Heart right ventricle (tissue), 16 donors: ENCODE results near the gene KCNMA1. TPM values are rescaled to one million over a fixed set of nuclear protein-coding genes. Genes with fewer than 3 reads are reported as not detected.

ENCODE experiments used
- ATAC-seq, 8 donors: fragments of 200-7000 bp; cut with Tn5 transposase; one replicate each; pipeline ENCODE4 v1.9.1; 2020; ENCODE audit warnings: mild to moderate bottlenecking in 8 of 8, moderate library complexity in 8 of 8, moderate number of reproducible peaks in 1 of 8
- DNase-seq, 2 donors: peaks; one replicate each; pipeline ENCODE4 v3.0.0-alpha.2; 2020
- H3K27ac ChIP-seq, 10 donors: fragments of 200-600 bp; sonication (generic) in 2 of 10; one replicate each; pipeline versions ENCODE4 v1.5.0 to v1.8.0; 2020 to 2022; ENCODE audit warnings: mild to moderate bottlenecking in 3 of 10
- H3K27me3 ChIP-seq, 7 donors: fragments of 200-600 bp; one replicate each; pipeline ENCODE4 v1.8.0; 2021 to 2022; ENCODE audit warnings: mild to moderate bottlenecking in 2 of 7
- H3K36me3 ChIP-seq, 9 donors: fragments of 200-600 bp; sonication (generic) in 1 of 9; one replicate each; pipeline versions ENCODE4 v1.5.0 to v1.8.0; 2020 to 2022; ENCODE audit warnings: mild to moderate bottlenecking in 2 of 9
- H3K4me1 ChIP-seq, 9 donors: fragments of 200-600 bp; sonication (generic) in 1 of 9; one replicate each; pipeline versions ENCODE4 v1.5.0 to v1.8.0; 2020 to 2022; ENCODE audit warnings: mild to moderate bottlenecking in 4 of 9
- H3K4me3 ChIP-seq, 10 donors: fragments of 200-600 bp; sonication (generic) in 2 of 10; one replicate each; pipeline versions ENCODE4 v1.5.0 to v1.8.0; 2020 to 2022; ENCODE audit warnings: mild to moderate bottlenecking in 7 of 10, moderate library complexity in 2 of 10
- H3K9me3 ChIP-seq, 11 donors: fragments of 200-600 bp in 10 of 11; sonication (generic) in 2 of 11; one replicate each; pipeline versions ENCODE4 v1.5.0 to v1.8.0; 2013 to 2022; ENCODE audit warnings: mild to moderate bottlenecking in 2 of 11, control low read depth in 1 of 11, moderate library complexity in 1 of 11
- CTCF ChIP-seq, 9 donors: fragments of 200-600 bp; sonication (generic) in 2 of 9; IDR thresholded peaks; one replicate each; pipeline versions ENCODE4 v1.5.0 to v1.8.0; 2021 to 2022; ENCODE audit warnings: antibody characterized with exemption in 9 of 9, mild to moderate bottlenecking in 5 of 9, moderate library complexity in 1 of 9
- WGBS, 2 donors: extraction: QIAGEN DNeasy Blood & Tissue Kit; methylation state at CpG; one replicate each; pipeline ENCODE4 v1.1.7; 2013; ENCODE audit warnings: inconsistent platforms in 1 of 2; 5-methylcytosine and 5-hydroxymethylcytosine counted together
- intact Hi-C, 10 donors: fragments of 100-400 bp; cut with DNase I; formaldehyde crosslinking; loops; one replicate each; pipeline versions ENCODE4 v1.11.1 to v1.14.2; 2022
- polyA plus RNA-seq, 2 donors: library from polyadenylated mRNA; stranded (reverse); fragments of 200-250 nt; gene quantifications; one replicate each; pipeline ENCODE4 v1.2.3, GENCODE V29; 2013
- total RNA-seq, 10 donors: library from RNA; stranded (reverse); fragmentation: NEBNext Ultra II Directional in 3 of 10; extraction: Animal tissue kit (Norgen Biotek cat#: 25700) in 3 of 10; gene quantifications; one replicate each; pipeline versions ENCODE4 v1.2.1 to v1.2.4, GENCODE V29; 2021 to 2023
- donor health status: Arrhythmogenic right ventricular cardiomyopathy.
- donor health status: ischemic (EF 13 %, LVEDD 7.1; RV severe dilation, severe dysfunction).
- donor health status: healthy with polysubstance abuse.
- donor health status: DM: no; HTN: yes; CAD: no.
- donor health status: DM: no; HTN: no; CAD: no.
- donor health status: ischemic (EF 25% LVEDD 6.9; RV normal size, moderate dysfunction).
- donor health status: ischemic (EF 25% LVEDD 5.7; RV mildly dilated, moderate dysfunction).
- donor health status: healthy.
- donor health status: DM: yes; HTN: yes; CAD: no.
- donor health status: Ischemic cardiomyopathy.
- donor health status: ischemic (EF 35%, LVEDD 5.7; RV mildly dilated, moderate dysfunction).
- donor health status: nonischemic (EF 11% LVEDD 7.7; RV severe dilation, severe dysfunction).
- donor health status: DM: yes; HTN: yes; CAD: no.
- donor health status: PGD.
- donor health status: ischemic (EF 29% LVEDD 5.4; RV normal size, mild dysfunction).
- donor health status: nonischemic (EF 23%, LVEDD 6.1; RV moderate dilation, normal function).

KCNMA1 gene
- total and polyA plus RNA-seq, 12 donors = 0.59 to 5.3 (median 1.6) TPM

DNA sequence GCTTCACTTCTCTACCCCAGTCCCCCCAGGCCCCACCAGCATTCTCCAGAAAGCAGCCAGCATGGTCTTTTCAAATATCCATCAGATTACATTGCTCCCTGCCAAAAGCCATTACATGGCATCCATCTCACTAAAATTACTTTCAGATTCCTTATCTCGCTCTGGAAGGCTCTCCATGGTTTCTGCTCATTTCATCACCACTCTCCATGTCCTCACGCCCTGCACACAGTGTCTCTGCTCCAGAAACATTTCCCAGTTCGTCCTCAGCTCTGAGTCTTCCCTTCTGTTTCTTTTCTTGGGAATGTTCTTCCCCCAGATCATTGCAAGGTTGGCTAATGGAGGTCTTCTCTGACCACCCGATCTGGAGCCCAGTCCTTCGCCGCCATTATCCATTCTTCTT, 499.1 kb downstream of the KCNMA1 start:
- Histone ChIP-seq H3K27me3 (peaks cover 0 to 6% (median 0%) of the 10 kb centered on the region in 7 donors), H3K27ac (no peak overlapping the region), H3K4me1 (no peaks in the 10 kb centered on the region), H3K36me3 (no peaks in the 10 kb centered on the region), H3K4me3 (no peak overlapping the region), H3K9me3 (no peaks in the 10 kb centered on the region)
- intact Hi-C loops = no loop called here
- no peak for DNase-seq
- 83 to 89% methylated on average over 6 of the region's 6 CpGs for WGBS, 2 donors
- TF ChIP-seq CTCF (IDR thresholded peaks at IDR 0.05) = no peak
- ATAC-seq = no peak

- DNase-seq (no peak), ATAC-seq (no peak)
- TF ChIP-seq CTCF (IDR thresholded peaks at IDR 0.05) = no peak
- H3K4me3 ChIP-seq = no peak overlapping the region
- peaks cover 0 to 4% (median 0%) of the 10 kb centered on the region in 7 donors for H3K27me3 ChIP-seq
- intact Hi-C loops = no loop called here
- H3K4me1 ChIP-seq = no peaks in the 10 kb centered on the region
- H3K36me3 ChIP-seq = no peaks in the 10 kb centered on the region
- H3K27ac ChIP-seq = no peak overlapping the region
- H3K9me3 ChIP-seq = no peaks in the 10 kb centered on the region
- WGBS, 2 donors = 93 to 98% methylated on average over 3 of the region's 3 CpGs
These were observed 502.1 kb downstream of the KCNMA1 start for GRCh38 chr10:77135555-77135954.

GRCh38 chr10:77131214-77131613, 506.4 kb downstream of the KCNMA1 start:
- Histone ChIP-seq H3K9me3 (no peaks in the 10 kb centered on the region), H3K27ac (no peak overlapping the region), H3K27me3 (peaks cover 0 to 19% (median 8%) of the 10 kb centered on the region in 7 donors), H3K4me1 (no peaks in the 10 kb centered on the region), H3K36me3 (no peaks in the 10 kb centered on the region), H3K4me3 (no peak overlapping the region)
- ATAC-seq (no peak), DNase-seq (no peak)
- no peak for TF ChIP-seq CTCF (IDR thresholded peaks at IDR 0.05)
- WGBS, 2 donors = 85 to 92% methylated on average over 3 of the region's 3 CpGs
- intact Hi-C loops = no loop called here

DNA sequence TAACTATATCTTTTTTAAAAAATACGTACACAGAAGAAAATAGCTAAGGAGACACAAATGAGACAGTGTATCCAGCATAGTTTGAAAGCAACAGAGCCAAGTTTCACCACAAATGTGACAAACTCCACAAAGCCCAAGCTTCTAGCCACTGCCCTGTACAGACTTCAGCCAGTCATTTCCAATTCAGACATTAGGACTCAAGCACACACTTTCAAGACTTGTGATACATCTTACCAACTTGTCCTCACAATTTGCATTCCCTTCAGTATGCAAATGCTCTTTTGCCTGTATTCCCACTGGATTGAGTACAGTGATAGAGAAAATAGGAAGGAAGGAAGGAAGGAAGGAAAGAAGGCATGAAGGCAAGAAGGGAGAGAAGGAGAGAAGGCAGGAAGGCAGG, 510.4 kb downstream of the KCNMA1 start:
- Histone ChIP-seq H3K27ac (no peak overlapping the region), H3K9me3 (no peaks in the 10 kb centered on the region), H3K4me1 (no peaks in the 10 kb centered on the region), H3K4me3 (no peak overlapping the region), H3K27me3 (peaks cover 0 to 27% (median 11%) of the 10 kb centered on the region in 7 donors), H3K36me3 (no peaks in the 10 kb centered on the region)
- no peak for TF ChIP-seq CTCF (IDR thresholded peaks at IDR 0.05)
- intact Hi-C loops = no loop called here
- WGBS, 2 donors = 82 to 95% methylated on average over 1 of the region's 1 CpG
- ATAC-seq = no peak
- no peak for DNase-seq
